WTC11 (cell line): ENCODE measurements around the gene NR2F6.
"Not testable (repeated sequence)": the region's sequence is repeated elsewhere in the genome, so short reads cannot be mapped to it uniquely, and the experiment has no call there.

ENCODE experiments used
- CREB1 ChIP-seq: sonication (generic); formaldehyde crosslinking; IDR thresholded peaks from 2 replicates; pipeline ENCODE4 v1.8.0; 2023; ENCODE audit warnings: mild to moderate bottlenecking, missing genetic modification reagents
- HMGA2 ChIP-seq: fragments of 250-450 bp; sonication (Bioruptor Pico); IDR thresholded peaks from 2 replicates; pipeline ENCODE4 v1.4.0; 2021; ENCODE audit warnings: mild to moderate bottlenecking, moderate library complexity
- NR1H2 ChIP-seq: sonication (generic); formaldehyde crosslinking; IDR thresholded peaks from 2 replicates; pipeline ENCODE4 v1.9.0; 2021; ENCODE audit warnings: mild to moderate bottlenecking, moderate library complexity, missing genetic modification reagents
- ZNF232 ChIP-seq: sonication (generic); formaldehyde crosslinking; IDR thresholded peaks from 2 replicates; pipeline ENCODE4 v1.8.0; 2022; ENCODE audit warnings: mild to moderate bottlenecking, missing genetic modification reagents
- TF ChIP-seq, protein P1 (sequence below): fragments of 200-600 bp; IDR thresholded peaks from 2 replicates; pipeline ENCODE4 v1.8.0; 2022; ENCODE audit warnings: antibody characterized with exemption
- TF ChIP-seq, protein P2 (sequence below): sonication (generic); formaldehyde crosslinking; IDR thresholded peaks from 2 replicates; pipeline ENCODE4 v1.8.1; 2023; ENCODE audit warnings: mild to moderate bottlenecking, missing genetic modification reagents, moderate library complexity
- TF ChIP-seq, protein P3 (sequence below): sonication (generic); formaldehyde crosslinking; IDR thresholded peaks from 2 replicates; pipeline ENCODE4 v1.8.1; 2022; ENCODE audit warnings: mild to moderate bottlenecking, missing genetic modification reagents, moderate library complexity, borderline replicate concordance
- TF ChIP-seq, protein P4 (sequence below): sonication (generic); formaldehyde crosslinking; IDR thresholded peaks from 2 replicates; pipeline ENCODE4 v1.8.0; 2023; ENCODE audit warnings: missing genetic modification reagents
- TF ChIP-seq, protein P5 (sequence below): sonication (generic); formaldehyde crosslinking; IDR thresholded peaks from 2 replicates; pipeline ENCODE4 v1.8.1; 2022; ENCODE audit warnings: missing genetic modification reagents, borderline replicate concordance
- TF ChIP-seq, protein P6 (sequence below): sonication (generic); formaldehyde crosslinking; conservative IDR thresholded peaks from 2 replicates; pipeline ENCODE4 v1.8.1; 2023; ENCODE audit warnings: mild to moderate bottlenecking, low read depth, missing genetic modification reagents, moderate library complexity
- TF ChIP-seq, protein P7 (sequence below): sonication (generic); formaldehyde crosslinking; conservative IDR thresholded peaks from 2 replicates; pipeline ENCODE4 v1.8.1; 2022; ENCODE audit warnings: mild to moderate bottlenecking, missing genetic modification reagents

DNA sequence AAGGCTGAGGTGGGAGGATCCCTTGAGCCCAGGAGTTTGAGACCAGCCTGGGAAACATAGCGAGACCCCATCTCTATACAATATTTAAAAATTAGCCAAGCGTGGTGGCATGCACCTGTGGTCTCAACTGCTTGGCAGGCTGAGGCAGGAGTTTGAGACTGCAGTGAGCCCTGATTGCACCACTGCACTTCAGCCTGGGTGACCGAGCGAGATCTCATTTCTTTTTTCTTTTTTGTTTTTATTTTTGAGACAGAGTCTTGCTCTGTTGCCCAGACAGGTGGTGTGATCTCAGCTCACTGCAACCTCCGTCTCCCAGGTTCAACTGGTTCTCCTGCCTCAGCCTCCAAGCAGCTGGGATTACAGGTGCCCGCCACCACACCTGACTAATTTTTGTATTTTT, 54.0 kb downstream of the NR2F6 start:
- TF ChIP-seq, protein P1, sequence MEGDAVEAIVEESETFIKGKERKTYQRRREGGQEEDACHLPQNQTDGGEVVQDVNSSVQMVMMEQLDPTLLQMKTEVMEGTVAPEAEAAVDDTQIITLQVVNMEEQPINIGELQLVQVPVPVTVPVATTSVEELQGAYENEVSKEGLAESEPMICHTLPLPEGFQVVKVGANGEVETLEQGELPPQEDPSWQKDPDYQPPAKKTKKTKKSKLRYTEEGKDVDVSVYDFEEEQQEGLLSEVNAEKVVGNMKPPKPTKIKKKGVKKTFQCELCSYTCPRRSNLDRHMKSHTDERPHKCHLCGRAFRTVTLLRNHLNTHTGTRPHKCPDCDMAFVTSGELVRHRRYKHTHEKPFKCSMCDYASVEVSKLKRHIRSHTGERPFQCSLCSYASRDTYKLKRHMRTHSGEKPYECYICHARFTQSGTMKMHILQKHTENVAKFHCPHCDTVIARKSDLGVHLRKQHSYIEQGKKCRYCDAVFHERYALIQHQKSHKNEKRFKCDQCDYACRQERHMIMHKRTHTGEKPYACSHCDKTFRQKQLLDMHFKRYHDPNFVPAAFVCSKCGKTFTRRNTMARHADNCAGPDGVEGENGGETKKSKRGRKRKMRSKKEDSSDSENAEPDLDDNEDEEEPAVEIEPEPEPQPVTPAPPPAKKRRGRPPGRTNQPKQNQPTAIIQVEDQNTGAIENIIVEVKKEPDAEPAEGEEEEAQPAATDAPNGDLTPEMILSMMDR = not testable (repeated sequence)
- TF ChIP-seq, protein P2, sequence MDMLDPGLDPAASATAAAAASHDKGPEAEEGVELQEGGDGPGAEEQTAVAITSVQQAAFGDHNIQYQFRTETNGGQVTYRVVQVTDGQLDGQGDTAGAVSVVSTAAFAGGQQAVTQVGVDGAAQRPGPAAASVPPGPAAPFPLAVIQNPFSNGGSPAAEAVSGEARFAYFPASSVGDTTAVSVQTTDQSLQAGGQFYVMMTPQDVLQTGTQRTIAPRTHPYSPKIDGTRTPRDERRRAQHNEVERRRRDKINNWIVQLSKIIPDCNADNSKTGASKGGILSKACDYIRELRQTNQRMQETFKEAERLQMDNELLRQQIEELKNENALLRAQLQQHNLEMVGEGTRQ (CRISPR knock-in tag) = not testable (repeated sequence)
- TF ChIP-seq, protein P3, sequence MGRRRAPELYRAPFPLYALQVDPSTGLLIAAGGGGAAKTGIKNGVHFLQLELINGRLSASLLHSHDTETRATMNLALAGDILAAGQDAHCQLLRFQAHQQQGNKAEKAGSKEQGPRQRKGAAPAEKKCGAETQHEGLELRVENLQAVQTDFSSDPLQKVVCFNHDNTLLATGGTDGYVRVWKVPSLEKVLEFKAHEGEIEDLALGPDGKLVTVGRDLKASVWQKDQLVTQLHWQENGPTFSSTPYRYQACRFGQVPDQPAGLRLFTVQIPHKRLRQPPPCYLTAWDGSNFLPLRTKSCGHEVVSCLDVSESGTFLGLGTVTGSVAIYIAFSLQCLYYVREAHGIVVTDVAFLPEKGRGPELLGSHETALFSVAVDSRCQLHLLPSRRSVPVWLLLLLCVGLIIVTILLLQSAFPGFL (CRISPR knock-in tag) = not testable (repeated sequence)
- TF ChIP-seq, protein P4, sequence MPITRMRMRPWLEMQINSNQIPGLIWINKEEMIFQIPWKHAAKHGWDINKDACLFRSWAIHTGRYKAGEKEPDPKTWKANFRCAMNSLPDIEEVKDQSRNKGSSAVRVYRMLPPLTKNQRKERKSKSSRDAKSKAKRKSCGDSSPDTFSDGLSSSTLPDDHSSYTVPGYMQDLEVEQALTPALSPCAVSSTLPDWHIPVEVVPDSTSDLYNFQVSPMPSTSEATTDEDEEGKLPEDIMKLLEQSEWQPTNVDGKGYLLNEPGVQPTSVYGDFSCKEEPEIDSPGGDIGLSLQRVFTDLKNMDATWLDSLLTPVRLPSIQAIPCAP = not testable (repeated sequence)
- TF ChIP-seq, protein P5, sequence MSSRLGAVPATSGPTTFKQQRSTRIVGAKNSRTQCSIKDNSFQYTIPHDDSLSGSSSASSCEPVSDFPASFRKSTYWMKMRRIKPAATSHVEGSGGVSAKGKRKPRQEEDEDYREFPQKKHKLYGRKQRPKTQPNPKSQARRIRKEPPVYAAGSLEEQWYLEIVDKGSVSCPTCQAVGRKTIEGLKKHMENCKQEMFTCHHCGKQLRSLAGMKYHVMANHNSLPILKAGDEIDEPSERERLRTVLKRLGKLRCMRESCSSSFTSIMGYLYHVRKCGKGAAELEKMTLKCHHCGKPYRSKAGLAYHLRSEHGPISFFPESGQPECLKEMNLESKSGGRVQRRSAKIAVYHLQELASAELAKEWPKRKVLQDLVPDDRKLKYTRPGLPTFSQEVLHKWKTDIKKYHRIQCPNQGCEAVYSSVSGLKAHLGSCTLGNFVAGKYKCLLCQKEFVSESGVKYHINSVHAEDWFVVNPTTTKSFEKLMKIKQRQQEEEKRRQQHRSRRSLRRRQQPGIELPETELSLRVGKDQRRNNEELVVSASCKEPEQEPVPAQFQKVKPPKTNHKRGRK (CRISPR knock-in tag) = not testable (repeated sequence)
- TF ChIP-seq ZNF232 (CRISPR knock-in tag); NR1H2 (CRISPR knock-in tag); HMGA2; CREB1 (CRISPR knock-in tag): not testable (repeated sequence)
- TF ChIP-seq, protein P6, sequence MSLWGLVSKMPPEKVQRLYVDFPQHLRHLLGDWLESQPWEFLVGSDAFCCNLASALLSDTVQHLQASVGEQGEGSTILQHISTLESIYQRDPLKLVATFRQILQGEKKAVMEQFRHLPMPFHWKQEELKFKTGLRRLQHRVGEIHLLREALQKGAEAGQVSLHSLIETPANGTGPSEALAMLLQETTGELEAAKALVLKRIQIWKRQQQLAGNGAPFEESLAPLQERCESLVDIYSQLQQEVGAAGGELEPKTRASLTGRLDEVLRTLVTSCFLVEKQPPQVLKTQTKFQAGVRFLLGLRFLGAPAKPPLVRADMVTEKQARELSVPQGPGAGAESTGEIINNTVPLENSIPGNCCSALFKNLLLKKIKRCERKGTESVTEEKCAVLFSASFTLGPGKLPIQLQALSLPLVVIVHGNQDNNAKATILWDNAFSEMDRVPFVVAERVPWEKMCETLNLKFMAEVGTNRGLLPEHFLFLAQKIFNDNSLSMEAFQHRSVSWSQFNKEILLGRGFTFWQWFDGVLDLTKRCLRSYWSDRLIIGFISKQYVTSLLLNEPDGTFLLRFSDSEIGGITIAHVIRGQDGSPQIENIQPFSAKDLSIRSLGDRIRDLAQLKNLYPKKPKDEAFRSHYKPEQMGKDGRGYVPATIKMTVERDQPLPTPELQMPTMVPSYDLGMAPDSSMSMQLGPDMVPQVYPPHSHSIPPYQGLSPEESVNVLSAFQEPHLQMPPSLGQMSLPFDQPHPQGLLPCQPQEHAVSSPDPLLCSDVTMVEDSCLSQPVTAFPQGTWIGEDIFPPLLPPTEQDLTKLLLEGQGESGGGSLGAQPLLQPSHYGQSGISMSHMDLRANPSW (CRISPR knock-in tag) = not testable (repeated sequence)
- TF ChIP-seq, protein P7, sequence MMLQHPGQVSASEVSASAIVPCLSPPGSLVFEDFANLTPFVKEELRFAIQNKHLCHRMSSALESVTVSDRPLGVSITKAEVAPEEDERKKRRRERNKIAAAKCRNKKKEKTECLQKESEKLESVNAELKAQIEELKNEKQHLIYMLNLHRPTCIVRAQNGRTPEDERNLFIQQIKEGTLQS (CRISPR knock-in tag) = not testable (repeated sequence)
